Activated CD4-positive, CD25-positive, alpha-beta regulatory T cell treated with anti-CD3 and anti-CD28 coated beads, Interleukin-2, amount 50 U/mL, for 72 hours (primary cell): Measurements from ENCODE around the gene ACO2.

Experiments
- DNase-seq: peaks from one replicate; pipeline ENCODE4 v3.0.0; 2021

ACO2 gene

DNA sequence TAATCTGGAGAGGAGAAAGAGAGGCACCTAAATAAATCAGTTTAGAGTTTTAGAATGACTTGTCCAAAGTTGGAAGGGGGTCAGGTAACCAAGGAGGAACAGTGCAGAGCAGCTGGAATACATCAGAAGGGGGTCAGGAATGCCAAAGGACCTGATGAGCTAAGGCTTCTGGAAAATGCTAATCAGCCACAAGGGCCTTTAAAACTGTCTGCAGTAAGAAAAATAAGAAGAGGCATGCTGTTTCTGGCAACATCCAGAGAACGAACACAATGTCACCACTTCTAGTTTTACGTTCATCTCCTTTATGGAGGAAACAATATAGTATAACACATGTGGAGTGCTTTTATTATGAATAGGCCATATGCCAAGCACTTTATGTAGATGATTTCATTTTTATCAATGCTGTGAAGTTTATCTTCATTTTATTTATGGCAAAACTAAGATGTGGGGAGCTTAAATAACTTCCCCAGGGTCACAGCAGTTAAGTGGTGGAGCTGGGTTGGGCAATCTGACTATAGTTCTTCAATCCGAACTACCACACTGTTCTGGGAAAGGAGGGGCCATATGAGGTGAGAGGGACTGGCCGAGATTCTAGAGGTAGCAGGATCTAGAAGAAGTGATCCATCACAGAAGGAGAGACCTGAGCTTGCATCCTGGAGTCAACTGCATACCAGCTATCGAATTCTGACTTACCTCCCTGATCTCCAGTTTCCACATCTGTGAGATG is 22.6 kb downstream of the ACO2 start:
- no peak for DNase-seq

DNA sequence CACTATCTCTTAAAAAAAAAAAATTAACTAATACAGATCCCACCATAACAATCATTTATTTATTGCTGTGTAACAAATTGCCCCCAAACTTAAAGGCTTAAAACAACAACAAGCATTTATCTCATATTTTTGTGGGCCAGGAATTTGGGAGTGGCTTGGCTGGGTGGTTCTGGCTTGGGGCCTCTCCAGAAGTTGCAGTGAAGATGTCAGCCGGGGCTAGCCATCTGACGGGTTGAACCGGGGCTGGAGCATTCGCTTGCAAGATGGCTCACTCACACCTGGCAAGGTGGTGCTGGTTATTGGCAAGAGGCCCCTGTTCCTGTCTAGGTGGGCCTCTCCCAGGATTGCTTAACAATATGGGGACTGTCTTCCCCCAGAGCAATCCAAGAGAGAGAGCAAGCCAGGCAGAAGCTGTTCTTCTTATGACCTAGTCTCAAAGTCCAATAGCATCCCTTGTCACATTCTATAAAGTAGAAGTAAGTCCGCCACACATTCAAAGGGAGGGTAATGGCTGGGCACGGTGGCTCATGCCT is 29.5 kb downstream of the ACO2 start:
- DNase-seq: no peak

DNA sequence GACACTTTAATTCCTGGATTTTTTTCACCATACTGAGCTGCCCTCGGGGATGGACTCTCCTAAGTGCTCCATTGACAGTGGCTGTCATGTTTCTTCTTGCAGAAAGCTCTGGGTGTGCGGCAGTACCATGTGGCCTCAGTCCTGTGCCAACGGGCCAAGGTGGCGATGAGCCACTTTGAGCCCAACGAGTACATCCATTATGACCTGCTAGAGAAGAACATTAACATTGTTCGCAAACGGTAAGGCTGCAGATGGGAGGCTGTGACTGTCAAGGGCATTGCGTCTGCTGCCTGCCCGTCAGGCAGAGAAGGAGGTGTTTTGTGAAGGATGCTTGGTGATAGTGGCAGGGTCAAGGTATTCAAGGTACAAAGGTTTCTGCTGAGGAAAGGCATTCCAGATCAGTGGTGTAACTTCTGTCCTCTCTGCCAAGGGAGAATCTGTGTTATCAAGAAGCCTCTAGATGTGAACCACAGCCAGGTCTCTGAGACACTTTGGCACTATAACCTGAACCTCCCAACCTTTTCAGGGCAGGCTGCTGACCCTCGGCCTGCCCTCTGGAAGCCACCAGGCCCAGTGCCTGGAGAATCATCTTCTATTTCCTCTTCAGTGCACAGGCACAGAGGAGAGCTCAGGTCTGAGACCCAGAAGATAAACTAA is 30.8 kb downstream of the ACO2 start:
- no peak for DNase-seq

DNA sequence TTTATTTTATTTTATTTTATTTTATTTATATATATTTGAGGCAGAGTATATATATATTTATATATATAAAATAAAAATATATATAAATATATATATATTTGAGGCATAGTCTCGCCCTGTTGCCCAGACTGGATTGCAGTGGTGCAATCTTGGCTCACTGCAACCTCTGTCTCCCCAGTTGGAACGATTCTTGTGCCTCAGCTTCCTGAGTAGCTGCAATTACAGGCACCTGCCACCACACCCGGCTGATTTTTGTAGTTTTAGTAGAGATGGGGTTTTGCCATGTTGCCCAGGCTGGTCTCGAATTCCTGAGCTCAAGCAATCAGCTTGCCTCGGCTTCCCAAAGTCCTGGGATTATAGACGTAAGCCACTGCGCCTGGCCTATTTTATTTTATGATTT is 31.4 kb downstream of the ACO2 start:
- DNase-seq: no peak

DNA sequence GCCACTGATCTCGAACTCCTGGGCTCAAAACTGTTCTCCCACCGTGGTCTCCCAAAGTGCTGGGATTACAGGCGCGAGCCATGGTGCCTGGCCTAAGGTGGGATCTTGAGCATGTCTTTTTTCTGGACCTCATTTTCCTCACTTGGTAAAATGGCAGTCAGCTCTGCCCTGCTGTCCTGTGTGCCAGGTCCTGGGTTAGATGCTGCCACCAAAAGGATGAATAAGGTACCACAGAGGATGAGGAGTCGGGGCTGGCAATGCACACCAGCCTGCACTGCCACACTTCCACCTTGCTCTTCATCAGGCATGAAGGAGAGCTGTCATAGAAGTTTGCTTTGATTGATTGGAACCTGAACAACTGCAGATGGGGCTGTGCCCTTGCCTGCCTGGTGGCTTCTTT is 32.3 kb downstream of the ACO2 start:
- no peak for DNase-seq

DNA sequence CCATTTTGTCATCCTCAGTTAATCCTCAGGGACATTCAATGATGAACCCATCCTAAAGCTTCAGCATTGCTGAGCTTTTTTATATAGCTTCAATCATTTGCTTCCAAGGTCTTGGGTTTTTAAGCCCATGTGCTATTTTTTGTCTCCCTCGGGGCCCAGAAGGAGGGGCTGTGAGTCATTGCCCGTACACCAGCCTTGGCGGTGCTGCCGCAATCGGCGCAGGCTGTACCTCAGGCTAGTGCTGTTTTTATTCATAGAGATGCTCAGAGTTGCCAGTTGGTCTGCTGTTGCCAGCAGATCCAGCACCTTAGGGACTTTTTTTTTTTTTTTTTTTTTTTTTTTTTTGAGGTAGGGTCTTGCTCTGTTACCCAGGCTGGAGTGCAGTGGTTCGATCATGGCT is 35.5 kb downstream of the ACO2 start:
- DNase-seq: no peak

DNA sequence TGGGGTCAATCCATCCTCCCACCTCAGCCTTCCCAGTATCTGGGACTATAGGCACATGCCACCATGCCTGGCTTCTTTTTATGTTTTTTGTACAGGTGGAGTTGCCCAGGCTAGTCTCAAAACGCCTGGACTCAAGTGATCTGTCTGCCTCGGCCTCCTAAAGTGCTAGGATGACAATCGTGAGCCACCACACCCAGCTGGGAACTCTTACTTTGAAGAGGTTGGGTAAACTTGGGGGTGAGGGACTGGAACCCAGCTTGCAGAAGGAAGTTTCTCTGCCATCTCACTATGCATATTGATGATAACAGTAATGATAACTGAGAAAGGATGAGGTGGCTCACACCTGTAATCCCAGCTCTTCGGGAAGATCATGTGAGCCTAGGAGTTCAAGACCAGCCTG is 35.9 kb downstream of the ACO2 start:
- DNase-seq: no peak

DNA sequence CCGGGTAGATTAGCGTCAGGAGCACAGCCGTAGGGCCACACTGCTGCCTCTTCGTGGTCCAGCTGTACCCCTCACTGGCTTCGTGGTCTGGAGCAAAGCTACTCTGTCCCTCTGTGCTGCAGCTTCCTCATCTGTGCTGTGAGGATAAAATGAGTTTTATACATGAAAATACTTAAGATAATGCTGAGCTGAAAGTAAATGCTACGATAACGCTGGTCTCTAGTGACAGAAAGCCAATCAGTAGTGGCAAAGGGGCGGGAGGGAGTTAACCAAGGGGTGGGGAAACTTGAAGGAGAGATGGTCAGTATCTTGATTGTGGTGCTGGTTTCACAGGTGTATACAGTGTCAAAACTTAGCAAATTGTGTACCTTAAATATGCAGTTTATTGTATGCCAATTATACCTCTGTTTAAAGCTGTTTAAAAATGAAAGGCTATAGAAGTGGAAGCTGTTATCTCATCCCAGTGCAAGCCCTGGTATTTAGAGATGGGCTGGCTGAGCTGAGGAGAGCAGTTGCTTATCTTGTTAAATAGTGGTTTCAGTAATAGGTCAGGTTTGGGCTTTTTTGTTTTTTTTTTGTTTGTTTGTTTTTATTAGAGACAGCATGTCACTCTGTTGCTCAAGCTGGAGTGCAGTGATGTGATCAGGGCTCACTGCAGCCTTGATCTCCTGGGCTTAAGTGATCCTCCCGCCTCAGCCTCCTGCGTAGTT is 36.7 kb downstream of the ACO2 start:
- no peak for DNase-seq

DNA sequence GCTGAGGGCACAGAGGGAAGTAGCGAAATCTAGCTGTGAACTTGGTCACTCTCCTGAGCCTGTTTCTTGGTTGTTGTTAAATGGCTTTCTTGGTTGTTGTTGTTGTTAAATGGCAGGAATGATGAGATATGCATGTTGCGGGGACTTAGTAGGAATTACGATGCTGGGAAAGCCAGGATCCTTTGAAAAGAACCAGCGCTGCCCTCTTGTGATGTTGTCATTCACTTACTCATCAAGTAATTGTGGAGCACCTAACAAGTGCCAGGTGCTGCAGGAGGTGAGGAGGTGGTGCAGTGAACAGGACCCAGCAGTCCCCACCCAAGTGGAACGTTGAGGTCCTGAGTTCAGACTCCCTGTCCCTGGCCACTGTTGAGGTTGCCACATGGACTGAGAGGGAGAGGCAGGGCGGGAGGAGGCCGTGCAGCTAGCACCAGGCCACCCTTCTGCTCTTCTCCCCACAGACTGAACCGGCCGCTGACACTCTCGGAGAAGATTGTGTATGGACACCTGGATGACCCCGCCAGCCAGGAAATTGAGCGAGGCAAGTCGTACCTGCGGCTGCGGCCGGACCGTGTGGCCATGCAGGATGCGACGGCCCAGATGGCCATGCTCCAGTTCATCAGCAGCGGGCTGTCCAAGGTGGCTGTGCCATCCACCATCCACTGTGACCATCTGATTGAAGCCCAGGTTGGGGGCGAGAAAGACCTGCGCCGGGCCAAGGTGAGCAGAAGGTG is 38.6 kb downstream of the ACO2 start:
- no peak for DNase-seq

DNA sequence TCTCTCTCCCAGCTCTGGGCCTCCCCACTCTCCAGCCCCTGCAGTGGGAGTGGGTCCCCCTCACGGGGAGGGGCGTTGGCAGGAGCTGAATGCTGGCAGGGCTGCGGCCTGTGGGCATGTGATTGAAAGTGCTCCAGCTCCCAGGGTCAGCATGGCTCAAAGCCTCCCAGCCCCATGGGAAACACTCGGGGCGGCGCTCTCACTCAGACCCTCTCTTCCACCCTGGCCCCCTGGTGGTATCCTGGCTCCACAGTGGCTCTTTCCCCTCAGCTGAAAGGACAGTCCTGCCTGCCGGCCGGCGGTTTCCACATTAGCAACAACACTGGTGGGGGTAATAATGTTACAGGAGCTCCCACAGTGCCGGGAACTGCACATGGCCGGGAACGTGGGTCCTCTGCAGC is 39.9 kb downstream of the ACO2 start:
- no peak for DNase-seq

- DNase-seq: no peak
Observed at GRCh38 chr22:41511521-41511968, 42.6 kb downstream of the ACO2 start.

- no peak for DNase-seq
Observed at GRCh38 chr22:41512421-41513194, 43.7 kb downstream of the ACO2 start.

DNA sequence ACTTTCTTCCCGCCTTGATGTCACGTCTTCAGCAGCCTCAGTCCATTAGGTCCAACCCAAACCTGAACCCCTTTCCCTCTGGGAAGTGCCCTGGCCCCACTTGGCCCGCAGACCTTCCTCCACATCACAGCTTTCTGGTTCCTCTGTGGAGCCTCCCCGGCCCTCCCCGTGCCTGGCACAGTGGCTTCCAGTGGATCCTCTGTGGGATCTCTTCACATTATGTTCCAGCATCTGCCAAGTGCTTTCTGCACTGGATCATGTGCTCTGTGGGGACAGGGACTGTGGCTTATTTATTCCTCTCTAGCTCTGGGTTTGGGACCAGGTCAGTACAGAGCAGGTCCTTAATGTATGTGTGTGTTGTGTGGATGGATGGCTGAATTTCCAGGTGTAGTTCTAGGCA is 44.5 kb downstream of the ACO2 start:
- DNase-seq: no peak

DNA sequence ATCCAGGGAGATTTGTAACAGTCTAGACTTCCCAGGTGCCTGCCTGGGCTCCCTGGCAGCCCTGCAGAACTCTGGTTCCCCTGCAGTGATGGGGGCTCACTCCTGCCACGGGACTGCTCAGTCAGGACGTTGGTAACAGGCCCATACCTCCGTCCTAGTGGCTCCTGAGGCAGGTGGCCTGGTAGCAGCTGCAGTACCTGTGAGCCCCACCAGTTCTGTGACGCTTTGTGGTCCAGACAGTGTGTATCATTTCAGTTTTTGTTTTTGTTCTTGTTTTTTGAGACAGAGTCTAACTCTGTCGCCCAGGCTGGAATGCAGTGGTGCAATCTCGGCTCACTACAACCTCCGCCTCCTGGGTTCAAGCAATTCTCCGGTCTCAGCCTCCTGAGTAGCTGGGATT is 47.5 kb downstream of the ACO2 start:
- DNase-seq: no peak

GRCh38 chr22:41517172-41518047 is 48.5 kb downstream of the ACO2 start:
- DNase-seq: peak; percentile 46

DNA sequence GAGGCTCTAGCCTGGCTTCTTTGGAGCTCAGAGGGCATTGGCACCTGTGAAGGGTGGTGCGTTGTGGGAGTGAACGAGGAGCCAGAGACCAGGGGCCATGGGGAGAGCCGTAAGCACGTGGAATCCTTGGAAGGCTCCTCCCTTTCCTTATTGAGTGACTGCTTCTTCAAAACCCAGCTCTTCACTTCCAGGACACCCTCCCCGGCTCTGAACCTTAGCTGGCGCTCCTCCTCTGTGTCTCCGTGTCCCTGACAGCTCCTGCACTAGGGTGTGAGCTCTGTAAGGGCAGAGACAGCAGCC is 49.1 kb downstream of the ACO2 start:
- DNase-seq: no peak

DNA sequence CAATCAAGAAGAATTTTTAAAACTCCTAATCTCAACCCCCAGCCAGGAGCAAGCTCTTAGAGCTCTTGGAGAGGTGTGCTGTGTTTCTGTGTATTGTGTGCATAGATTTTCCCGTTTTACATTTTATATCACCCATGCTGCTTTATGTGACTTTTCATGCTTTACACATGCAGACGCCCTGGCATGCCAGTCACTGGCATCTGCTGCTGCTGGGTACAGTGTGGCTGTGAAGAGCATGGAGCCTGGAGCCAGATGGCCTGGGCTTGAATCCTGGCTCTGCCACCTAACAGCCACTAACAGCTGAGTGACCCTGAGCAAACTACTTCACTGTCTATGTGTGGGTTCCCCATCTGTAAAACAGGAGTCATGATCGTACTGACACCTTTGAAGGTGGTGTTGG is 52.2 kb downstream of the ACO2 start:
- DNase-seq: no peak

DNA sequence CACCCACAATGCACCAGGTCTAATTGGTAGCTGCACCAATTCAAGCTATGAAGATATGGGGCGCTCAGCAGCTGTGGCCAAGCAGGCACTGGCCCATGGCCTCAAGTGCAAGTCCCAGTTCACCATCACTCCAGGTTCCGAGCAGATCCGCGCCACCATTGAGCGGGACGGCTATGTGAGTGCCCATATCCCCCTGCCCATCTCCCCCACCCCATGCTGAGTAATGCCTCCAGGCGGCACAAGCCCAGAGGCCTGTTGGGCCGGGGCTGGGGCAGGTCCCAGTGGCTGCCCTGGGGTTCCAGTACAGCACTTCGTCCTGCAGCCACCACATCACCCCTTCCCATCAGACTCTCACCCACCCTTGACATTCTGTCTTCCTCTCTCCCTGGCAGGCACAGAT is 53.9 kb downstream of the ACO2 start:
- DNase-seq: no peak

GRCh38 chr22:41523464-41524221 is 54.7 kb downstream of the ACO2 start:
- no peak for DNase-seq

GRCh38 chr22:41524251-41524661 is 55.3 kb downstream of the ACO2 start:
- DNase-seq: no peak
